Peyer's patch (tissue), 4 donors: ENCODE data around the gene MINDY4. TPM values are rescaled to one million over a fixed set of nuclear protein-coding genes. Genes with fewer than 3 reads are reported as not detected.

ENCODE experiments used
- DNase-seq, 3 donors: peaks; one replicate each; pipeline ENCODE4 v3.0.0-alpha.2; 2017 to 2019
- H3K27ac ChIP-seq, 4 donors: fragments of 200-600 bp; sonication (generic); one replicate each; pipeline ENCODE4 v1.5.1; 2016 to 2019
- H3K27me3 ChIP-seq, 2 donors: fragments of 200-600 bp; sonication (generic); one replicate each; pipeline ENCODE4 v1.5.1; 2019
- H3K36me3 ChIP-seq, 3 donors: fragments of 200-600 bp; sonication (generic); one replicate each; pipeline ENCODE4 v1.5.1; 2016 to 2019
- H3K4me1 ChIP-seq, 4 donors: fragments of 200-600 bp; sonication (generic); one replicate each; pipeline ENCODE4 v1.5.1; 2016 to 2019
- H3K4me3 ChIP-seq, 4 donors: fragments of 200-600 bp; sonication (generic); 1 replicate in 3 of 4; 2 replicates in 1 of 4; pipeline ENCODE4 v1.5.1; 2016 to 2019; ENCODE audit warnings: mild to moderate bottlenecking in 1 of 4
- H3K9me3 ChIP-seq, 4 donors: fragments of 200-600 bp; sonication (generic); one replicate each; pipeline ENCODE4 v1.5.1; 2016 to 2019; ENCODE audit warnings: mild to moderate bottlenecking in 1 of 4
- POLR2A ChIP-seq, 2 donors: fragments of 450-650 bp; IDR thresholded peaks; one replicate each; pipeline ENCODE4 v1.5.1; 2017; ENCODE audit warnings: antibody characterized with exemption in 2 of 2, mild to moderate bottlenecking in 2 of 2, moderate library complexity in 2 of 2
- total RNA-seq, 4 donors: library from RNA; depleted of rRNA; stranded (reverse); fragments of >200 nt; gene quantifications; one replicate each; pipeline ENCODE4 v1.1.0, GENCODE V29; 2016
- TF ChIP-seq, protein P1 (sequence below), 6 experiments: fragments of 450-650 bp in 4 of 6; fragments of 200-600 bp in 2 of 6; sonication (generic) in 1 of 6; IDR thresholded peaks; one replicate each; pipeline ENCODE4 v1.5.1; 2017 to 2019; ENCODE audit warnings: antibody characterized with exemption in 6 of 6, mild to moderate bottlenecking in 3 of 6, moderate library complexity in 1 of 6

Gene MINDY4
- total RNA-seq, 4 donors from 2014 or later: 3.9 to 19.8 (median 6.8) TPM

GRCh38 chr7:30727061-30727945, 43.9 kb upstream of the MINDY4 start:
- H3K27ac ChIP-seq: peak overlapping the region in 3 of 4 donors; percentile 33 to 43 (median 38)

GRCh38 chr7:30728591-30729100, 42.6 kb upstream of the MINDY4 start:
- DNase-seq: no peak
- Histone ChIP-seq H3K9me3 (no peaks in the 10 kb centered on the region), H3K27me3 (no peaks in the 10 kb centered on the region), H3K27ac (no peak overlapping the region), H3K4me1 (no peaks in the 10 kb centered on the region), H3K36me3 (no peaks in the 10 kb centered on the region), H3K4me3 (no peak overlapping the region)
- TF ChIP-seq, protein P1, sequence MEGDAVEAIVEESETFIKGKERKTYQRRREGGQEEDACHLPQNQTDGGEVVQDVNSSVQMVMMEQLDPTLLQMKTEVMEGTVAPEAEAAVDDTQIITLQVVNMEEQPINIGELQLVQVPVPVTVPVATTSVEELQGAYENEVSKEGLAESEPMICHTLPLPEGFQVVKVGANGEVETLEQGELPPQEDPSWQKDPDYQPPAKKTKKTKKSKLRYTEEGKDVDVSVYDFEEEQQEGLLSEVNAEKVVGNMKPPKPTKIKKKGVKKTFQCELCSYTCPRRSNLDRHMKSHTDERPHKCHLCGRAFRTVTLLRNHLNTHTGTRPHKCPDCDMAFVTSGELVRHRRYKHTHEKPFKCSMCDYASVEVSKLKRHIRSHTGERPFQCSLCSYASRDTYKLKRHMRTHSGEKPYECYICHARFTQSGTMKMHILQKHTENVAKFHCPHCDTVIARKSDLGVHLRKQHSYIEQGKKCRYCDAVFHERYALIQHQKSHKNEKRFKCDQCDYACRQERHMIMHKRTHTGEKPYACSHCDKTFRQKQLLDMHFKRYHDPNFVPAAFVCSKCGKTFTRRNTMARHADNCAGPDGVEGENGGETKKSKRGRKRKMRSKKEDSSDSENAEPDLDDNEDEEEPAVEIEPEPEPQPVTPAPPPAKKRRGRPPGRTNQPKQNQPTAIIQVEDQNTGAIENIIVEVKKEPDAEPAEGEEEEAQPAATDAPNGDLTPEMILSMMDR (IDR thresholded peaks at IDR 0.05): no peak
- no peak for TF ChIP-seq POLR2A (IDR thresholded peaks at IDR 0.05)

More at GRCh38 chr7:30727061-30727945, 43.9 kb upstream of the MINDY4 start:
- Histone ChIP-seq H3K9me3 (no peaks in the 10 kb centered on the region), H3K4me3 (peak overlapping the region in 2 of 4 donors; percentile 4 to 9), H3K27me3 (no peaks in the 10 kb centered on the region), H3K4me1 (no peaks in the 10 kb centered on the region), H3K36me3 (no peaks in the 10 kb centered on the region)
- TF ChIP-seq, protein P1 (IDR thresholded peaks at IDR 0.05): no peak
- no peak for TF ChIP-seq POLR2A (IDR thresholded peaks at IDR 0.05)
- DNase-seq: peak in 2 of 3 donors; percentile 82 to 84

DNA sequence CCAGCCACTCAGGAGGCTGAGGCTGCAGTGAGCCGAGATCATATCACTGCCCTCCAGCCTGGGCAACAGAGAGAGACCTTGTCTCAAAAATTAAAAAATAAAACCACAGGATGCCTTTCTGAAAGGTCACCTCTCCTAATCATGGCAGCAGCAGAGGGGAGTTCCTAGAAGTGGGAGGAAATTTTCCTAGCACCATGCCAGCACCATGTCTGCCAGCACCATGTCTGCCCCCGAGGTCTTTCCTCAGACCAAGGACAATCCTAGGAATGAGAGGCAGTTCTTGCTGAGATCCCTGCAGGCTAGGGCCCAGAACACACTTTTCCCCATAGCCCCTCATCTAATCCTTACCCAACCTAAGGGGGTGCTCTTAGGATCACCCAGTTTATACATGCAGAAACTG, 41.6 kb upstream of the MINDY4 start:
- H3K27ac ChIP-seq: no peak overlapping the region
- H3K4me3 ChIP-seq: no peak overlapping the region
- no peaks in the 10 kb centered on the region for H3K36me3 ChIP-seq
- no peak for TF ChIP-seq POLR2A (IDR thresholded peaks at IDR 0.05)
- TF ChIP-seq, protein P1 (IDR thresholded peaks at IDR 0.05): no peak
- no peaks in the 10 kb centered on the region for H3K9me3 ChIP-seq
- H3K4me1 ChIP-seq: no peaks in the 10 kb centered on the region
- no peak for DNase-seq
- H3K27me3 ChIP-seq: no peaks in the 10 kb centered on the region

DNA sequence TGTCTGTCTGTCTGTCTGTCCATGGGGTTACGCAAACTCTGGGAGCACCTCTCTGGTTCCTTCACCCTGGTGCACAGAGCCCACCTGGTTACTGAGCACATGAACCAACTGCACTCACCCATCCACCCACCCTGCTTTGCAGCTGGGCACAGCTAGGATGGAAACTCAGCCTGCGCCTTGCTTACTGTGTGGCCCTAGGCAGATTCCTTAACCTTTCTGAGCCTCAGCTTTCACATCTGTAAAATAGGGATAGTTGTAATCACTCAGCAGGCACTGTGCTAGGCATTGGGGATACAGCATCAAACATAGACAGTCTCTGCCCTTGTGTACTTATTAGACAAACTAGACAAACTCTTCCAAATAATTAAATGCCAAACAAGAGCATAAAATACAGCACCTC, 41.1 kb upstream of the MINDY4 start:
- Histone ChIP-seq H3K4me3 (no peak overlapping the region), H3K9me3 (no peaks in the 10 kb centered on the region), H3K27ac (no peak overlapping the region), H3K36me3 (no peaks in the 10 kb centered on the region), H3K27me3 (no peaks in the 10 kb centered on the region), H3K4me1 (no peaks in the 10 kb centered on the region)
- TF ChIP-seq, protein P1 (IDR thresholded peaks at IDR 0.05): no peak
- TF ChIP-seq POLR2A (IDR thresholded peaks at IDR 0.05): no peak
- DNase-seq: no peak

GRCh38 chr7:30730996-30731395, 40.2 kb upstream of the MINDY4 start:
- Histone ChIP-seq H3K27me3 (no peaks in the 10 kb centered on the region), H3K9me3 (no peaks in the 10 kb centered on the region), H3K4me3 (no peak overlapping the region), H3K36me3 (no peaks in the 10 kb centered on the region), H3K27ac (no peak overlapping the region), H3K4me1 (no peaks in the 10 kb centered on the region)
- TF ChIP-seq POLR2A (IDR thresholded peaks at IDR 0.05): no peak
- TF ChIP-seq, protein P1 (IDR thresholded peaks at IDR 0.05): no peak
- no peak for DNase-seq
